ENCODE results near the gene BAX.
A peak's percentile ranks its signal among the peaks of the same experiment; 100 is the strongest.

Gene BAX

GRCh38 chr19:48933382-48933932, 21.2 kb upstream of the BAX start, which contains the start of gene DHDH:
DHDH (plus strand) TSS chr19:48933699; CDS start chr19:48933722, 23 bp downstream.
- peak in 1 of 2 experiments; percentile 66 for DNase-seq

- DNase-seq, result no peak
These were observed 19.8 kb upstream of the BAX start for GRCh38 chr19:48934837-48935236.

- DNase-seq, result no peak
These were observed 18.8 kb upstream of the BAX start for GRCh38 chr19:48935864-48936263.

- DNase-seq, result no peak
These were observed 16.4 kb upstream of the BAX start for GRCh38 chr19:48938256-48938655.

GRCh38 chr19:48940902-48941301, 13.8 kb upstream of the BAX start:
- no peak for DNase-seq

GRCh38 chr19:48943081-48943480, 11.6 kb upstream of the BAX start:
- DNase-seq, result no peak

GRCh38 chr19:48945415-48945814, 9.3 kb upstream of the BAX start:
- DNase-seq, result no peak

GRCh38 chr19:48945817-48946216, 8.9 kb upstream of the BAX start:
- DNase-seq, result no peak

GRCh38 chr19:48946463-48947257, 8.0 kb upstream of the BAX start:
- no peak for DNase-seq

GRCh38 chr19:48947258-48947542, 7.5 kb upstream of the BAX start:
- DNase-seq, result no peak

GRCh38 chr19:48950159-48950558, 4.5 kb upstream of the BAX start:
- DNase-seq, result no peak

GRCh38 chr19:48950830-48951519, 3.7 kb upstream of the BAX start:
- DNase-seq, result no peak

GRCh38 chr19:48953141-48953540, 1.5 kb upstream of the BAX start:
- DNase-seq, result no peak

GRCh38 chr19:48953990-48954594, 583 bp upstream of the BAX start:
- no peak for DNase-seq

- DNase-seq, result no peak
These were observed 758 bp downstream of the BAX start for GRCh38 chr19:48955308-48955958.

GRCh38 chr19:48958006-48958405, 3.3 kb downstream of the BAX start:
- no peak for DNase-seq

GRCh38 chr19:48959341-48960239, 4.9 kb downstream of the BAX start:
- no peak for DNase-seq

- no peak for DNase-seq
These were observed 6.5 kb downstream of the BAX start for GRCh38 chr19:48961051-48961649.

- no peak for DNase-seq
These were observed 7.0 kb downstream of the BAX start for GRCh38 chr19:48961673-48962028.

GRCh38 chr19:48962029-48962848, 7.6 kb downstream of the BAX start:
- no peak for DNase-seq

- DNase-seq, result no peak
These were observed 8.1 kb downstream of the BAX start for GRCh38 chr19:48962849-48963165.
